Measurements from ENCODE around the gene FRK.

FRK gene

GRCh38 chr6:116030770-116031169 is 29.9 kb downstream of the FRK start:
- no peak overlapping the region for H3K4me3 ChIP-seq (ENCODE audit: low read length)
- H3K9me3 ChIP-seq (ENCODE audit: insufficient read depth, low read depth, low read length) = no peaks in the 10 kb centered on the region
- H3K27ac ChIP-seq (ENCODE audit: low read length) = no peak overlapping the region
- no peaks in the 10 kb centered on the region for H3K36me3 ChIP-seq (ENCODE audit: insufficient read depth, low read depth, low read length)
- H3K4me1 ChIP-seq (ENCODE audit: insufficient read depth, low read length) = no peaks in the 10 kb centered on the region; the same call in 1 of the 2 replicates
- no peak overlapping the region for H3K9ac ChIP-seq (ENCODE audit: low read depth, low read length)
- no peaks in the 10 kb centered on the region for H3K27me3 ChIP-seq (ENCODE audit: insufficient read depth, low read length)

GRCh38 chr6:116029535-116029934 is 31.2 kb downstream of the FRK start:
- no peak overlapping the region for H3K4me3 ChIP-seq (ENCODE audit: low read length)
- H3K36me3 ChIP-seq (ENCODE audit: insufficient read depth, low read depth, low read length) = no peaks in the 10 kb centered on the region
- no peaks in the 10 kb centered on the region for H3K27me3 ChIP-seq (ENCODE audit: insufficient read depth, low read length)
- no peaks in the 10 kb centered on the region; the same call in 1 of the 2 replicates for H3K4me1 ChIP-seq (ENCODE audit: insufficient read depth, low read length)
- H3K9me3 ChIP-seq (ENCODE audit: insufficient read depth, low read depth, low read length) = no peaks in the 10 kb centered on the region
- no peak overlapping the region for H3K9ac ChIP-seq (ENCODE audit: low read depth, low read length)
- no peak overlapping the region for H3K27ac ChIP-seq (ENCODE audit: low read length)

GRCh38 chr6:116028233-116028632 is 32.5 kb downstream of the FRK start:
- no peaks in the 10 kb centered on the region for H3K27me3 ChIP-seq (ENCODE audit: insufficient read depth, low read length)
- H3K27ac ChIP-seq (ENCODE audit: low read length) = no peak overlapping the region
- H3K4me3 ChIP-seq (ENCODE audit: low read length) = no peak overlapping the region
- H3K9ac ChIP-seq (ENCODE audit: low read depth, low read length) = no peak overlapping the region
- no peaks in the 10 kb centered on the region for H3K4me1 ChIP-seq (ENCODE audit: insufficient read depth, low read length)
- no peaks in the 10 kb centered on the region for H3K36me3 ChIP-seq (ENCODE audit: insufficient read depth, low read depth, low read length)
- no peaks in the 10 kb centered on the region for H3K9me3 ChIP-seq (ENCODE audit: insufficient read depth, low read depth, low read length)

- H3K27ac ChIP-seq (ENCODE audit: low read length) = no peak overlapping the region
- H3K36me3 ChIP-seq (ENCODE audit: insufficient read depth, low read depth, low read length) = no peaks in the 10 kb centered on the region
- H3K9me3 ChIP-seq (ENCODE audit: insufficient read depth, low read depth, low read length) = no peaks in the 10 kb centered on the region
- H3K4me3 ChIP-seq (ENCODE audit: low read length) = no peak overlapping the region
- H3K9ac ChIP-seq (ENCODE audit: low read depth, low read length) = no peak overlapping the region
- H3K4me1 ChIP-seq (ENCODE audit: insufficient read depth, low read length) = no peaks in the 10 kb centered on the region
- H3K27me3 ChIP-seq (ENCODE audit: insufficient read depth, low read length) = no peaks in the 10 kb centered on the region
Observed at GRCh38 chr6:116027801-116028200, 32.9 kb downstream of the FRK start.

- Histone ChIP-seq H3K27ac (ENCODE audit: low read length) (no peak overlapping the region), H3K9me3 (ENCODE audit: insufficient read depth, low read depth, low read length) (no peaks in the 10 kb centered on the region), H3K36me3 (ENCODE audit: insufficient read depth, low read depth, low read length) (no peaks in the 10 kb centered on the region), H3K4me3 (ENCODE audit: low read length) (no peak overlapping the region), H3K27me3 (ENCODE audit: insufficient read depth, low read length) (no peaks in the 10 kb centered on the region), H3K4me1 (ENCODE audit: insufficient read depth, low read length) (no peaks in the 10 kb centered on the region), H3K9ac (ENCODE audit: low read depth, low read length) (no peak overlapping the region)
Observed at GRCh38 chr6:116025405-116025804, 35.3 kb downstream of the FRK start.

GRCh38 chr6:116022841-116023445 is 37.7 kb downstream of the FRK start:
- Histone ChIP-seq H3K9me3 (ENCODE audit: insufficient read depth, low read depth, low read length) (no peaks in the 10 kb centered on the region), H3K27me3 (ENCODE audit: insufficient read depth, low read length) (no peaks in the 10 kb centered on the region), H3K36me3 (ENCODE audit: insufficient read depth, low read depth, low read length) (no peaks in the 10 kb centered on the region), H3K27ac (ENCODE audit: low read length) (no peak overlapping the region), H3K9ac (ENCODE audit: low read depth, low read length) (no peak overlapping the region), H3K4me1 (ENCODE audit: insufficient read depth, low read length) (peaks cover 2% of the 10 kb centered on the region; the same call in 1 of the 2 replicates), H3K4me3 (ENCODE audit: low read length) (no peak overlapping the region)

- no peak overlapping the region for H3K27ac ChIP-seq (ENCODE audit: low read length)
- H3K9me3 ChIP-seq (ENCODE audit: insufficient read depth, low read depth, low read length) = no peaks in the 10 kb centered on the region
- H3K4me3 ChIP-seq (ENCODE audit: low read length) = no peak overlapping the region
Observed at GRCh38 chr6:116020738-116021137, 40.0 kb downstream of the FRK start.

GRCh38 chr6:116019428-116019827 is 41.3 kb downstream of the FRK start:
- H3K4me3 ChIP-seq (ENCODE audit: low read length) = no peak overlapping the region
- no peaks in the 10 kb centered on the region for H3K36me3 ChIP-seq (ENCODE audit: insufficient read depth, low read depth, low read length)
- H3K9ac ChIP-seq (ENCODE audit: low read depth, low read length) = no peak overlapping the region
- H3K4me1 ChIP-seq (ENCODE audit: insufficient read depth, low read length) = peaks cover 7% of the 10 kb centered on the region; the same call in 1 of the 2 replicates
- H3K9me3 ChIP-seq (ENCODE audit: insufficient read depth, low read depth, low read length) = no peaks in the 10 kb centered on the region
- H3K27me3 ChIP-seq (ENCODE audit: insufficient read depth, low read length) = no peaks in the 10 kb centered on the region
- H3K27ac ChIP-seq (ENCODE audit: low read length) = no peak overlapping the region

More at GRCh38 chr6:116020738-116021137, 40.0 kb downstream of the FRK start:
- Histone ChIP-seq H3K27me3 (ENCODE audit: insufficient read depth, low read length) (no peaks in the 10 kb centered on the region), H3K36me3 (ENCODE audit: insufficient read depth, low read depth, low read length) (no peaks in the 10 kb centered on the region), H3K4me1 (ENCODE audit: insufficient read depth, low read length) (peaks cover 7% of the 10 kb centered on the region; the same call in 1 of the 2 replicates), H3K9ac (ENCODE audit: low read depth, low read length) (no peak overlapping the region)

- Histone ChIP-seq H3K36me3 (ENCODE audit: insufficient read depth, low read depth, low read length) (no peaks in the 10 kb centered on the region), H3K9ac (ENCODE audit: low read depth, low read length) (no peak overlapping the region), H3K9me3 (ENCODE audit: insufficient read depth, low read depth, low read length) (no peaks in the 10 kb centered on the region), H3K4me3 (ENCODE audit: low read length) (no peak overlapping the region), H3K27me3 (ENCODE audit: insufficient read depth, low read length) (no peaks in the 10 kb centered on the region), H3K27ac (ENCODE audit: low read length) (no peak overlapping the region), H3K4me1 (ENCODE audit: insufficient read depth, low read length) (peaks cover 7% of the 10 kb centered on the region; the same call in 1 of the 2 replicates)
Observed at GRCh38 chr6:116018976-116019375, 41.7 kb downstream of the FRK start.

GRCh38 chr6:116017546-116018295 is 43.0 kb downstream of the FRK start:
- Histone ChIP-seq H3K9me3 (ENCODE audit: insufficient read depth, low read depth, low read length) (no peaks in the 10 kb centered on the region), H3K4me3 (ENCODE audit: low read length) (no peak overlapping the region), H3K4me1 (ENCODE audit: insufficient read depth, low read length) (peaks cover 7% of the 10 kb centered on the region; the same call in 1 of the 2 replicates), H3K36me3 (ENCODE audit: insufficient read depth, low read depth, low read length) (no peaks in the 10 kb centered on the region), H3K27ac (ENCODE audit: low read length) (no peak overlapping the region), H3K27me3 (ENCODE audit: insufficient read depth, low read length) (no peaks in the 10 kb centered on the region), H3K9ac (ENCODE audit: low read depth, low read length) (no peak overlapping the region)

GRCh38 chr6:116016846-116017545 is 43.7 kb downstream of the FRK start:
- Histone ChIP-seq H3K4me1 (ENCODE audit: insufficient read depth, low read length) (peaks cover 7% of the 10 kb centered on the region; the same call in 1 of the 2 replicates), H3K9ac (ENCODE audit: low read depth, low read length) (no peak overlapping the region), H3K27me3 (ENCODE audit: insufficient read depth, low read length) (no peaks in the 10 kb centered on the region), H3K36me3 (ENCODE audit: insufficient read depth, low read depth, low read length) (no peaks in the 10 kb centered on the region), H3K27ac (ENCODE audit: low read length) (no peak overlapping the region), H3K4me3 (ENCODE audit: low read length) (no peak overlapping the region), H3K9me3 (ENCODE audit: insufficient read depth, low read depth, low read length) (no peaks in the 10 kb centered on the region)
